SK-N-SH treated with all-trans-retinoic acid at 6 μM for 48 hours (cell line): ENCODE results near the gene WDR53.
"Not testable (repeated sequence)": the region's sequence is repeated elsewhere in the genome, so short reads cannot be mapped to it uniquely, and the experiment has no call there.

Experiments used
- ATAC-seq: fragments of 200-7000 bp; cut with Tn5 transposase; 3 replicates; pipeline ENCODE4 v1.9.1; 2020; ENCODE audit warnings: mild to moderate bottlenecking, moderate library complexity
- BACH2 ChIP-seq: fragments of 250-450 bp; sonication (Bioruptor Pico); IDR thresholded peaks from 2 replicates; pipeline ENCODE4 v1.9.0; 2021; ENCODE audit warnings: mild to moderate bottlenecking, borderline replicate concordance
- CSDC2 ChIP-seq: fragments of 250-450 bp; sonication (Bioruptor Pico); IDR thresholded peaks from 2 replicates; pipeline ENCODE4 v1.5.0; 2020; ENCODE audit warnings: mild to moderate bottlenecking, moderate library complexity
- ESRRG ChIP-seq: fragments of 250-450 bp; sonication (Bioruptor Pico); IDR thresholded peaks from 2 replicates; pipeline ENCODE4 v1.6.1; 2021; ENCODE audit warnings: mild to moderate bottlenecking
- GLIS3 ChIP-seq: fragments of 250-450 bp; sonication (Bioruptor Pico); IDR thresholded peaks from 2 replicates; pipeline ENCODE4 v1.5.0; 2020; ENCODE audit warnings: mild to moderate bottlenecking, moderate library complexity
- ISL1 ChIP-seq: fragments of 250-450 bp; sonication (Bioruptor Pico); IDR thresholded peaks from 2 replicates; pipeline ENCODE4 v2.1.2; 2022; ENCODE audit warnings: mild to moderate bottlenecking, moderate library complexity
- PPARA ChIP-seq: fragments of 250-450 bp; sonication (Bioruptor Pico); IDR thresholded peaks from 2 replicates; pipeline ENCODE4 v1.5.0; 2020; ENCODE audit warnings: mild to moderate bottlenecking, borderline replicate concordance
- RARB ChIP-seq: fragments of 250-450 bp; sonication (Bioruptor Pico); IDR thresholded peaks from 2 replicates; pipeline ENCODE4 v1.8.0; 2021; ENCODE audit warnings: mild to moderate bottlenecking, moderate library complexity
- SNAI2 ChIP-seq: fragments of 250-450 bp; sonication (Bioruptor Pico); IDR thresholded peaks from 2 replicates; pipeline ENCODE4 v1.5.0; 2020; ENCODE audit warnings: mild to moderate bottlenecking, moderate library complexity
- TCF4 ChIP-seq: fragments of 250-450 bp; sonication (Bioruptor Pico); IDR thresholded peaks from 2 replicates; pipeline ENCODE4 v1.8.0; 2021; ENCODE audit warnings: mild to moderate bottlenecking, moderate library complexity, borderline replicate concordance
- TOX ChIP-seq: fragments of 250-450 bp; sonication (Bioruptor Pico); IDR thresholded peaks from 2 replicates; pipeline ENCODE4 v1.8.0; 2021; ENCODE audit warnings: mild to moderate bottlenecking, moderate library complexity, borderline replicate concordance
- ZC3H10 ChIP-seq: fragments of 250-450 bp; sonication (Bioruptor Pico); IDR thresholded peaks from 2 replicates; pipeline ENCODE4 v1.5.1; 2021; ENCODE audit warnings: mild to moderate bottlenecking, moderate library complexity
- ZFP3 ChIP-seq: fragments of 250-450 bp; sonication (Bioruptor Pico); IDR thresholded peaks from 2 replicates; pipeline ENCODE4 v1.5.0; 2020; ENCODE audit warnings: mild to moderate bottlenecking, moderate library complexity
- ZFP30 ChIP-seq: fragments of 450-650 bp; formaldehyde crosslinking; IDR thresholded peaks from 2 replicates; pipeline ENCODE4 v1.5.0; 2022; ENCODE audit warnings: mild to moderate bottlenecking, moderate library complexity
- ZNF565 ChIP-seq: fragments of 450-650 bp; formaldehyde crosslinking; conservative IDR thresholded peaks from 2 replicates; pipeline ENCODE4 v1.5.0; 2020; ENCODE audit warnings: low read depth, mild to moderate bottlenecking, moderate library complexity
- TF ChIP-seq, protein P1 (sequence below): fragments of 250-450 bp; sonication (Bioruptor Pico); IDR thresholded peaks from 2 replicates; pipeline ENCODE4 v1.5.1; 2021; ENCODE audit warnings: mild to moderate bottlenecking, moderate library complexity
- TF ChIP-seq, protein P2 (sequence below): fragments of 250-450 bp; sonication (Bioruptor Pico); IDR thresholded peaks from 2 replicates; pipeline ENCODE4 v1.5.1; 2020; ENCODE audit warnings: low read depth, mild to moderate bottlenecking, moderate library complexity
- TF ChIP-seq, protein P3 (sequence below): fragments of 250-450 bp; sonication (Bioruptor Pico); IDR thresholded peaks from 2 replicates; pipeline ENCODE4 v1.8.0; 2020; ENCODE audit warnings: mild to moderate bottlenecking, moderate library complexity, borderline replicate concordance
- TF ChIP-seq, protein P4 (sequence below): fragments of 250-450 bp; sonication (Bioruptor Pico); IDR thresholded peaks from 2 replicates; pipeline ENCODE4 v1.8.0; 2021; ENCODE audit warnings: low read depth, mild to moderate bottlenecking, moderate library complexity, borderline replicate concordance

The WDR53 gene

DNA sequence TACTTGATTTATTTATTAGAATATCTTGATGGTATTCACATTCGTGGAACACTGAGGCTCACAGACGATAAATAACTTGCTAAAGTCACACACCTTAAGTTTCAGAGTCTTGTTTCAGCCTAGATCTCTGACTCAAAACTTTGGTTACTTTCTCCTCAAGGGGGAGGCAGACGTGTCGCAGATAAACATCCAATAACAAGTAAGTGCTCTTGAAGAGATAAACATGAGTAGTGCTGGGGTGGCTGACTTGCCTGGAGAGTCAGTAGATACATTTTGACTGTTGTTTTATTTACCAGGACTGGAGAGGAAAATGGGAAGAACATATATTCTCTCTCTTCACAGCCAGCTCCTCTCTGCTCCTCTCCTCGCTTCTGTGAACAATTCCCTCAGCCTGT lies 31.4 kb upstream of the WDR53 start:
- ATAC-seq, result no peak
- TF ChIP-seq BACH2 (CRISPR knock-in tag), result no peak
- TF ChIP-seq, protein P1, sequence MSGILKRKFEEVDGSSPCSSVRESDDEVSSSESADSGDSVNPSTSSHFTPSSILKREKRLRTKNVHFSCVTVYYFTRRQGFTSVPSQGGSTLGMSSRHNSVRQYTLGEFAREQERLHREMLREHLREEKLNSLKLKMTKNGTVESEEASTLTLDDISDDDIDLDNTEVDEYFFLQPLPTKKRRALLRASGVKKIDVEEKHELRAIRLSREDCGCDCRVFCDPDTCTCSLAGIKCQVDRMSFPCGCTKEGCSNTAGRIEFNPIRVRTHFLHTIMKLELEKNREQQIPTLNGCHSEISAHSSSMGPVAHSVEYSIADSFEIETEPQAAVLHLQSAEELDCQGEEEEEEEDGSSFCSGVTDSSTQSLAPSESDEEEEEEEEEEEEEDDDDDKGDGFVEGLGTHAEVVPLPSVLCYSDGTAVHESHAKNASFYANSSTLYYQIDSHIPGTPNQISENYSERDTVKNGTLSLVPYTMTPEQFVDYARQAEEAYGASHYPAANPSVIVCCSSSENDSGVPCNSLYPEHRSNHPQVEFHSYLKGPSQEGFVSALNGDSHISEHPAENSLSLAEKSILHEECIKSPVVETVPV, result no peak
- TF ChIP-seq, all 23 proteins: peak for 0

DNA sequence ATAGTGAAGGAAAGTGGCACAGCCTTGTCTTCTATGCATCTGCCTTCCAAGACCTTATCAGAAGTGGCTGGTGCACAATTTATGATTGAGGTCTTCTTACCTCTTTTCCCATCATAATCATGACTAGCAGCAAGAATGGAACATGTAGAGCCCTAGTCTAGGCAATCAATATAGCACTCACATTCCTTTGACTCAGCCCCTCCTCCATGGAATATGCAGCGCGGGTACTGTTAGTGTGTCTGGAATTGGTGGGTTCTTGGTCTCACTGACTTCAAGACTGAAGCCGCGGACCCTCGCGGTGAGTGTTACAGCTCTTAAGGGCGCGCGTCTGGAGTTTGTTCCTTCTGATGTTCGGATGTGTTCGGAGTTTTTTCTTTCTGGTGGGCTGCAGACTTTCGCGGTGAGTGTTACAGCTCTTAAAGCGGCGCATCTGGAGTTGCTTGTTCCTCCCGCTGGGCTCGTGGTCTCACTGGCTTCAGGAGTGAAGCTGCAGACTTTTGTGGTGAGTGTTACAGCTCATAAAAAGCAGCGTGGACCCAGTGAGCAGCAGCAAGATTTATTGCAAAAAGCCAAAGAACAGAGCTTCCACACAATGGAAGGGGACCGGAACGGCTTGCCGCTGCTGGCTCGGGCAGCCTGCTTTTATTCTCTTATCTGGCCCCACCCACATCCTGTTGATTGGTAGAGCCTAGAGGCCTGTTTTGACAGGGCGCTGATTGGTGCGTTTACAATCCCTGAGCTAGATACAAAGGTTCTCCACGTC lies 29.8 kb upstream of the WDR53 start:
- not testable (repeated sequence) for ATAC-seq

DNA sequence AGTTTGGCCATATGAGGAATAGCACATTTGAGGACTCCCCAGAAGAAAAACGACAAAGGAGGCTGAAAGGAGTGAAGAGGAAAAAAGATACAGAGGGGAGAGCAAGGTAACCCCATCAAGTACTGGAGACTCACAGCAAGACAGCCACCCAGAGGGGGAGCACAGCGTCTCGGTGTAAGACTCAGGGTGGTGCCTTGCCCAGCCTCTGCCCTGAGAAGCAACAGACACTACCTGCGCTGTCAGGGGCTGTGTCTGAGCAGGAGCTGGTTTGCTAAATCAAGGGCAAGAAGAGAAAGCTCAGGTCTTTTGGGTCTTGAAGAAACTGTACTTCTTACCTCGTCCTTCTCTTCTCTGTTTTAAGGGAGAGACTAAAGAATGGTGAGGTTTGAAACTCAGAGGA lies 28.0 kb upstream of the WDR53 start:
- TF ChIP-seq SNAI2 (CRISPR knock-in tag) (no peak), BACH2 (CRISPR knock-in tag) (no peak), TCF4 (CRISPR knock-in tag) (no peak), GLIS3 (no peak), ZFP30 (CRISPR knock-in tag) (no peak), PPARA (CRISPR knock-in tag) (no peak), RARB (no peak), ESRRG (no peak), ZNF565 (CRISPR knock-in tag) (no peak), ZFP3 (CRISPR knock-in tag) (no peak), ISL1 (CRISPR knock-in tag) (no peak), ZC3H10 (no peak), TOX (CRISPR knock-in tag) (no peak)
- TF ChIP-seq, protein P2, sequence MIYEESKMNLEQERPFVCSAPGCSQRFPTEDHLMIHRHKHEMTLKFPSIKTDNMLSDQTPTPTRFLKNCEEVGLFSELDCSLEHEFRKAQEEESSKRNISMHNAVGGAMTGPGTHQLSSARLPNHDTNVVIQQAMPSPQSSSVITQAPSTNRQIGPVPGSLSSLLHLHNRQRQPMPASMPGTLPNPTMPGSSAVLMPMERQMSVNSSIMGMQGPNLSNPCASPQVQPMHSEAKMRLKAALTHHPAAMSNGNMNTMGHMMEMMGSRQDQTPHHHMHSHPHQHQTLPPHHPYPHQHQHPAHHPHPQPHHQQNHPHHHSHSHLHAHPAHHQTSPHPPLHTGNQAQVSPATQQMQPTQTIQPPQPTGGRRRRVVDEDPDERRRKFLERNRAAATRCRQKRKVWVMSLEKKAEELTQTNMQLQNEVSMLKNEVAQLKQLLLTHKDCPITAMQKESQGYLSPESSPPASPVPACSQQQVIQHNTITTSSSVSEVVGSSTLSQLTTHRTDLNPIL (CRISPR knock-in tag), result no peak
- TF ChIP-seq, protein P3, sequence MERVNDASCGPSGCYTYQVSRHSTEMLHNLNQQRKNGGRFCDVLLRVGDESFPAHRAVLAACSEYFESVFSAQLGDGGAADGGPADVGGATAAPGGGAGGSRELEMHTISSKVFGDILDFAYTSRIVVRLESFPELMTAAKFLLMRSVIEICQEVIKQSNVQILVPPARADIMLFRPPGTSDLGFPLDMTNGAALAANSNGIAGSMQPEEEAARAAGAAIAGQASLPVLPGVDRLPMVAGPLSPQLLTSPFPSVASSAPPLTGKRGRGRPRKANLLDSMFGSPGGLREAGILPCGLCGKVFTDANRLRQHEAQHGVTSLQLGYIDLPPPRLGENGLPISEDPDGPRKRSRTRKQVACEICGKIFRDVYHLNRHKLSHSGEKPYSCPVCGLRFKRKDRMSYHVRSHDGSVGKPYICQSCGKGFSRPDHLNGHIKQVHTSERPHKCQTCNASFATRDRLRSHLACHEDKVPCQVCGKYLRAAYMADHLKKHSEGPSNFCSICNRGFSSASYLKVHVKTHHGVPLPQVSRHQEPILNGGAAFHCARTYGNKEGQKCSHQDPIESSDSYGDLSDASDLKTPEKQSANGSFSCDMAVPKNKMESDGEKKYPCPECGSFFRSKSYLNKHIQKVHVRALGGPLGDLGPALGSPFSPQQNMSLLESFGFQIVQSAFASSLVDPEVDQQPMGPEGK (CRISPR knock-in tag), result no peak
- TF ChIP-seq, protein P4, sequence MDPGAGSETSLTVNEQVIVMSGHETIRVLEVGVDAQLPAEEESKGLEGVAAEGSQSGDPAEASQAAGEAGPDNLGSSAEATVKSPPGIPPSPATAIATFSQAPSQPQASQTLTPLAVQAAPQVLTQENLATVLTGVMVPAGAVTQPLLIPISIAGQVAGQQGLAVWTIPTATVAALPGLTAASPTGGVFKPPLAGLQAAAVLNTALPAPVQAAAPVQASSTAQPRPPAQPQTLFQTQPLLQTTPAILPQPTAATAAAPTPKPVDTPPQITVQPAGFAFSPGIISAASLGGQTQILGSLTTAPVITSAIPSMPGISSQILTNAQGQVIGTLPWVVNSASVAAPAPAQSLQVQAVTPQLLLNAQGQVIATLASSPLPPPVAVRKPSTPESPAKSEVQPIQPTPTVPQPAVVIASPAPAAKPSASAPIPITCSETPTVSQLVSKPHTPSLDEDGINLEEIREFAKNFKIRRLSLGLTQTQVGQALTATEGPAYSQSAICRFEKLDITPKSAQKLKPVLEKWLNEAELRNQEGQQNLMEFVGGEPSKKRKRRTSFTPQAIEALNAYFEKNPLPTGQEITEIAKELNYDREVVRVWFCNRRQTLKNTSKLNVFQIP (CRISPR knock-in tag), result no peak
- TF ChIP-seq, all 23 proteins: peak for 0
- ATAC-seq, result peak; percentile 63

DNA sequence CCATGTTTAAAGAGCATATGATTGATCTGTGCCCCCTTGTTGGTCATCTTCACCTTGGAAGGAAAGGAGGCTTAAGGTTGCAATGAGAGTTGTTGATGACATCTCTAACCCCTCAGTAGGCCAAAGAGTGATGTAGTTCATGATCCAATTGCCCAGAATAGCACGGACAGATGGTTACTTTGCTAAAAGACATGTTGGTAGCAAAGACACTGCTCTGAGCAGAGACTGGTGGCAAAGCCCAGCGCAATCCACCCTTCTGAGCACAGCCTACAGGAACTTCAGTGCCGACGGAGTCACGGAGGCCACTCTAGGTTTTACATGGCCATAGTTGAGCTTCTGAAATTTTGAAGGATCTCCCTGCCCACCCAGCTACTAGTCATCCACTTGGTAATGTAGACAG lies 21.9 kb upstream of the WDR53 start:
- no peak for TF ChIP-seq PPARA (CRISPR knock-in tag)
- TF ChIP-seq, protein P4 (CRISPR knock-in tag), result no peak
- TF ChIP-seq TCF4 (CRISPR knock-in tag), result no peak
- no peak for TF ChIP-seq RARB
- no peak for TF ChIP-seq TOX (CRISPR knock-in tag)
- no peak for TF ChIP-seq BACH2 (CRISPR knock-in tag)
- no peak for TF ChIP-seq ESRRG
- TF ChIP-seq CSDC2 (CRISPR knock-in tag), result no peak
- TF ChIP-seq SNAI2 (CRISPR knock-in tag), result no peak
- ATAC-seq, result no peak
